Thyroid gland (tissue), 4 donors: ENCODE results near the gene ARMC10. TPM values are rescaled to one million over a fixed set of nuclear protein-coding genes. Genes with fewer than 3 reads are reported as not detected.
"Not testable (repeated sequence)": the region's sequence is repeated elsewhere in the genome, so short reads cannot be mapped to it uniquely, and the experiment has no call there.

Source experiments
- DNase-seq, 2 donors: peaks; one replicate each; pipeline ENCODE4 v3.0.0-alpha.2; 2019
- H3K27ac ChIP-seq, 3 donors: fragments of 200-600 bp; sonication (generic); 1 replicate in 2 of 3; 2 replicates in 1 of 3; pipeline ENCODE4 v1.5.1; 2016 to 2019; ENCODE audit warnings: mild to moderate bottlenecking in 1 of 3, moderate library complexity in 1 of 3
- H3K27me3 ChIP-seq: fragments of 200-600 bp; sonication (generic); one replicate; pipeline ENCODE4 v1.5.1; 2019
- H3K36me3 ChIP-seq, 2 donors: fragments of 200-600 bp; sonication (generic); one replicate each; pipeline ENCODE4 v1.5.1; 2016 to 2019
- H3K4me1 ChIP-seq, 2 donors: fragments of 200-600 bp; sonication (generic); one replicate each; pipeline ENCODE4 v1.5.1; 2017 to 2019
- H3K4me3 ChIP-seq, 3 donors: fragments of 200-600 bp; sonication (generic); replicated peaks in 1 of 3; 1 replicate in 2 of 3; 2 replicates in 1 of 3; pipeline ENCODE4 v1.5.1; 2016; ENCODE audit warnings: mild to moderate bottlenecking in 1 of 3
- H3K9me3 ChIP-seq: fragments of 200-600 bp; sonication (generic); one replicate; pipeline ENCODE4 v1.5.1; 2017
- CTCF ChIP-seq, 6 experiments: fragments of 200-600 bp in 3 of 6; fragments of 450-650 bp in 3 of 6; sonication (generic) in 3 of 6; IDR thresholded peaks; one replicate each; pipeline ENCODE4 v1.5.1; 2016 to 2019; ENCODE audit warnings: antibody characterized with exemption in 6 of 6, mild to moderate bottlenecking in 2 of 6, inconsistent platforms in 1 of 6, moderate library complexity in 1 of 6
- POLR2A ChIP-seq, 2 donors: fragments of 450-650 bp; IDR thresholded peaks; one replicate each; pipeline ENCODE4 v1.6.1; 2017; ENCODE audit warnings: antibody characterized with exemption in 2 of 2, mild to moderate bottlenecking in 2 of 2, moderate library complexity in 1 of 2
- WGBS, 2 donors: methylation state at CpG; one replicate each; pipeline ENCODE4 v1.1.5; 2017; 5-methylcytosine and 5-hydroxymethylcytosine counted together
- intact Hi-C: fragments of 100-400 bp; cut with DNase I; formaldehyde crosslinking; loops from one replicate; pipeline ENCODE4 v1.15.1; 2023
- total RNA-seq, 4 donors: library from RNA; depleted of rRNA; stranded (reverse); fragments of >200 nt; gene quantifications; one replicate each; pipeline ENCODE4 v1.2.3, GENCODE V29; 2016

Gene ARMC10
- total RNA-seq, 4 donors from 2014 or later: 44.1 to 72.4 (median 57.8) TPM

- H3K4me1 ChIP-seq: no peaks in the 10 kb centered on the region
- 95 to 100% methylated on average over 1 of the region's 1 CpG for WGBS, 2 donors
- H3K4me3 ChIP-seq: no peak overlapping the region
These were observed 37.5 kb upstream of the ARMC10 start for GRCh38 chr7:103037476-103037822.

GRCh38 chr7:103037823-103038739 lies 36.9 kb upstream of the ARMC10 start:
- 69 to 70% methylated on average over 19 to 20 of the region's 20 CpGs for WGBS, 2 donors
- DNase-seq: peak; percentile 43 to 54
- intact Hi-C loops, H3K4me3 ChIP-seq, H3K27ac ChIP-seq, H3K4me1 ChIP-seq, H3K36me3 ChIP-seq, H3K27me3 ChIP-seq, H3K9me3 ChIP-seq: not testable (repeated sequence)

More at GRCh38 chr7:103037476-103037822, 37.5 kb upstream of the ARMC10 start:
- no peak for DNase-seq
- H3K27me3 ChIP-seq: no peaks in the 10 kb centered on the region
- TF ChIP-seq POLR2A (IDR thresholded peaks at IDR 0.05) (no peak), CTCF (IDR thresholded peaks at IDR 0.05) (no peak)
- intact Hi-C loops: no loop called here
- no peaks in the 10 kb centered on the region for H3K9me3 ChIP-seq
- no peak overlapping the region for H3K27ac ChIP-seq
- no peaks in the 10 kb centered on the region for H3K36me3 ChIP-seq

GRCh38 chr7:103041815-103042214 lies 33.1 kb upstream of the ARMC10 start:
- H3K4me1 ChIP-seq: not testable (repeated sequence)
- 82 to 92% methylated on average over 1 of the region's 1 CpG for WGBS, 2 donors

GRCh38 chr7:103048833-103049232 lies 26.1 kb upstream of the ARMC10 start:
- Histone ChIP-seq H3K4me1 (no peaks in the 10 kb centered on the region), H3K27ac (no peak overlapping the region), H3K9me3 (no peaks in the 10 kb centered on the region), H3K36me3 (no peaks in the 10 kb centered on the region), H3K27me3 (no peaks in the 10 kb centered on the region), H3K4me3 (no peak overlapping the region)
- no peak for DNase-seq
- TF ChIP-seq CTCF (IDR thresholded peaks at IDR 0.05): no peak
- no peak for TF ChIP-seq POLR2A (IDR thresholded peaks at IDR 0.05)
- intact Hi-C loops: no loop called here
- WGBS, 2 donors: 94 to 96% methylated on average over 2 of the region's 2 CpGs

More at GRCh38 chr7:103041815-103042214, 33.1 kb upstream of the ARMC10 start:
- H3K27me3 ChIP-seq, H3K27ac ChIP-seq, intact Hi-C loops, H3K9me3 ChIP-seq, DNase-seq, H3K4me3 ChIP-seq, H3K36me3 ChIP-seq: not testable (repeated sequence)

GRCh38 chr7:103051519-103051918 lies 23.4 kb upstream of the ARMC10 start:
- H3K9me3 ChIP-seq: no peaks in the 10 kb centered on the region
- no peak overlapping the region for H3K27ac ChIP-seq
- no peak for TF ChIP-seq CTCF (IDR thresholded peaks at IDR 0.05)
- TF ChIP-seq POLR2A (IDR thresholded peaks at IDR 0.05): no peak
- H3K4me3 ChIP-seq: no peak overlapping the region
- 87 to 92% methylated on average over 6 of the region's 6 CpGs for WGBS, 2 donors
- intact Hi-C loops: no loop called here
- no peaks in the 10 kb centered on the region for H3K4me1 ChIP-seq
- no peaks in the 10 kb centered on the region for H3K36me3 ChIP-seq
- no peak for DNase-seq
- H3K27me3 ChIP-seq: no peaks in the 10 kb centered on the region

GRCh38 chr7:103056006-103056405 lies 18.9 kb upstream of the ARMC10 start:
- H3K27me3 ChIP-seq, H3K4me1 ChIP-seq, H3K4me3 ChIP-seq, H3K27ac ChIP-seq, H3K9me3 ChIP-seq, intact Hi-C loops, DNase-seq, H3K36me3 ChIP-seq: not testable (repeated sequence)
- WGBS, 2 donors: 90 to 98% methylated on average over 1 of the region's 1 CpG
